GM18867 (cell line): ENCODE data around the gene CYP27C1.

Experiments
- ATAC-seq: cut with Tn5 transposase; IDR thresholded peaks from one replicate; pipeline ENCODE4 v1.9.1; 2021; ENCODE audit warnings: mild to moderate bottlenecking, moderate library complexity; ENCODE audit not compliant: unreplicated experiment

Gene CYP27C1

DNA sequence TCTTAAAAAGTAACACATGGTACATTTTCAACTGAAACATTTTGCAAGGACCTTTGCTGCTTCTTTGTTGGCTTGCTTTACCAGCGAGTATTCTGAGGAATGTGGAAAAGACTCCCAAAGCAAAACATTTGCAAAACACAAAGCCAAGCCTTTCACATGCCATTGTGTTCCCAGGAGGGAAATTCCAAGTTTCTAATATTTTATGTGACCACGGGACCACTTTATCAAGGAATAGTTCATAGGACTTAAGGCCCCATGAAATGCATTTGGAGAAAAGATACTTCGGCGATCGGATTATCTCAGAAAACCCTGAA, 26.2 kb downstream of the CYP27C1 start:
- no peak for ATAC-seq

DNA sequence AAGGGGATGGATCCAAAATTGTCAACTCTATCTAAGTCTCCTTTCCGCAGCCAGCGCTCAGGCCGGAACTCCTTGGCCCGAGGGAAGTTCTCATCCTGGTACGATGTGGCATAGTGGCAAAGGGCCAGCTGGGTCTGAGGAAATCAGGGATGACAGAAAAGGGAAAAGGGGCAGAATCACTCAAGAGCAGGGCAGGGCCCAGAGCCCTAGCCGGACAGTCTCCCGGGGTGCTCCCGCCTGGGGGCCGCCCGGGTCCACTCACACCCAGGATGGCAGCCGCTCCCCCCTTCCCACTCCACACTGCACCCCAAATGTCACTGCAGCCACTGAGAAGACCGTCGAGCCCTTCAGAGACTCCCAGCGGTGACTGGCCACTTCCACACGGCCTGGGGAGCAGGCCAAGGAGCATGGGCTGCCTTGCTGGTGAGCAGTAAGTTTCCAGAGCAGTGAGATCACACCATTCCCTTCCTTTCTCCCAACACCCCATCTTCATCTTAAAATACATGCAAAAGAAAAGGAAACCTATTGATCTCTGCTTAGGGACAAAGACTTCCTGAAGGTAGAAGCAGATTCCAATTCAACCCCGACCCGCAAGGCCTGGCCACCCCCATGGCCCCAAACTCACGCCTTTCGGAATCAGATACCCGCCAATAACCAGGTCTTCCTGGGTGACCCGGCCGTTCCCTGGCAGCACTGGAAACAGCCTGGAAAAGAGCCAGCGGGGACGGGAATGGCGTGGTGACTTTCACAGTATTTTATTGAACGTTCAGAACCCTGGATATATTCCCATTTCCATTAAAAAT, 26.7 kb downstream of the CYP27C1 start:
- ATAC-seq, result no peak

DNA sequence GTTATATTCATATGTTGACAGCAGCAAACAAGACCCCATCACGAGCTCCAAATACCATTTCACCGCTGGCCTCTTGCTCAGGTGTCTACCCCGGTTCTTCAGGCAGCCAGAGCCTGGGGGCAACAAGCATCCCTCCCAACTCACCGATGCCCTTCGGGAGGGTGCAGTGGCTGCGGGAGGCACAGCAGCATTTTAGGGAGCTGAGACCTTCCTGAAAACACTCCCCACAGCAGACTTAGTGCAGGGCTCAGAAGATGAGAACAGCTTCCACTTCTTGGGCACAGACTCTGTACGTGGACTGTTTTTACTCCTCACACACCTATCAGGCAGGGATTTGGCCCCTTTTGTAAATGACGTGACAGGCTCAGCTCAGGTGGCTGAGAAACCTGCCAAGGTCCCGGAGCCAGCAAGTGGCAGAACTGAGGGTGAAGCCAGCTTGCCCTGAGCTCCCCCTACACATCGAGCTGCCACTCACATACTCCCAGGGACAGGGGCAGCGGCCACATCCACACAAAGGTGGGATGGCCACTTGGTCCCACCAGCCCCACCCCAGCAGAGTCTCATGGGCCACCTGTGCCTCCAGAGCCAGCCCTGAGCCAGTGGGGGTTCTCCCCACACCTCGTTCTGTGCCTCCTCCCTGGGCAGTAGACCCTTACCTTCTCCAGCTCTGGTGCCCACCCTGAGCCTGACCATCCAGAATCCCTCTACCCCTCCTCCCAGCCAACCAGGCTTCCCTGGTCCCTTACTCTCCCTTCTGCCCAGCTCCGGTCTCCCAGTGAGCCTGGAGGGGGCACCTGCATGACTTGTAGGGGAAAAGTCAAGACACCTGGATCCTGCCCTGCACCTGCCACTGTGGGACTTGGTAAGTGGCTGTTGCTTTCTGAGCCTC, 28.5 kb downstream of the CYP27C1 start:
- ATAC-seq, result no peak

DNA sequence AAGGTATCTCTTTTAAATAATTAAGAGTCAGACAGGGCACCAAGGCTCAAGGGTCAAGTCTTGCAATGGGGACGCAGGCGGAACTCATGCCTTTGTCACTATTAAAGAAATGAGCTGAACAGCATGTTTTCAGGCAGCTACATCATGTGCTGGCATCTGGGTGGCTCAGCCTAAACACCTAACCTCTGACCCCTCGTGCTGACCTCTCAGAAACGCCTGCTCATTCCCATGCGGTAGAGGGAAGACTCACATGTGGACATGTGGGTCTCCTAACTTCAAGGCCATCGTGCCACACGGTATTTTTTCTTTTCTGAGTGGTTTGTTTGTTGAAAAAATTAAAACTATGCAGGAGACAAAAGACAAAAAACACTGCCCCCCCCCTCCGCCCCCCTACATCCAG, 31.3 kb downstream of the CYP27C1 start:
- ATAC-seq, result no peak

DNA sequence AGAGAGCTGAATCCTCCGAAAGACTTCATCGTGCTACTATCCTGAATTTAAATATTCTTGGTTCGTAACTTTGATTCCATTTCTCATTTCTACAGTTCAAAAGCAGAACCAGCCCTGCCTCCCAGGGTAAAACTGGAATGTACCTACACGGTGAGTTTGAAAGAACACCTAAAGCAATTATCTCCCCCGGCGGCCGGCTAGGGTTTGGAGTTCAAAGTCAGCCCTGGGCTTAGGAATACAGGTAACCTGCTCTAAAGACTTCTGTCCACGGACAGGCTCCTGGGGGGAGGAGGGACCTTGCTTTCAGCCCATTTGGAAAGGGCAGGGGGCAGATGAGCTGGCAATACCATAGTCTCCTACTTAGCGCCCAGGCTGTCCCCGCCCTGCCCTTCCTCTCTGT, 32.3 kb downstream of the CYP27C1 start:
- ATAC-seq, result no peak

DNA sequence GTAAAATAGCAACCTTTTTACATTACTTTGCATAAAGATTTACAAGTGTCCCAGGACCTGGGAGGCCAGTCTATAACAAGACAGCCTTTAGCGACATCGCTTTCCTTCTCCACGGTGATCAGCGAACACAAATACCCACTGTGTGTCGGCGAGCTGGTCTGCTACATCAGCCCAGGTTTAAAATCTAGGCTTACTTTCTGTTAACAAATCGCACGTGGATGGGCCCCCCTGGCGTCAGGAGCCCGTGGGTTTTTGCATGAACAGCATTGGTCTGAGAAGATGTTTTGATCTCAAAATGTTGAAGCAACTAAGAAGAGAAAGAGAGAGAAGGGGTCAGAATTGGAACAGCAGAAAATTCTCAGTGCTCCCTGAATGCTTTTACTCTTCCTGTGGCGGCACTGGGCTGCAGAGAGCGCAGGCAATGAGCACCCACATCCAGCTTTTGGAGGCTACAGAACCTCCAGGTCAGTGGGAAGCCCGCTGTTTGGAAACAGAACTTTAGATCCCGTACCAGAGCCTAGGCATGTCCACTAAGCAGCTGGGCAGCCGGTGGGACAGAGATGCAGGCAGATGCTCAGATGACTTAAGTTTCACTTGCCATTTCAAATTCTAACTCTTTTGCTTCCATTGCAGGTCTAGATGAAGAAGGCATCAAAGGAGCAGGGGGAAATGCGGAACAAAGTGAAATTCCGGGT, 32.9 kb downstream of the CYP27C1 start:
- ATAC-seq, result no peak

DNA sequence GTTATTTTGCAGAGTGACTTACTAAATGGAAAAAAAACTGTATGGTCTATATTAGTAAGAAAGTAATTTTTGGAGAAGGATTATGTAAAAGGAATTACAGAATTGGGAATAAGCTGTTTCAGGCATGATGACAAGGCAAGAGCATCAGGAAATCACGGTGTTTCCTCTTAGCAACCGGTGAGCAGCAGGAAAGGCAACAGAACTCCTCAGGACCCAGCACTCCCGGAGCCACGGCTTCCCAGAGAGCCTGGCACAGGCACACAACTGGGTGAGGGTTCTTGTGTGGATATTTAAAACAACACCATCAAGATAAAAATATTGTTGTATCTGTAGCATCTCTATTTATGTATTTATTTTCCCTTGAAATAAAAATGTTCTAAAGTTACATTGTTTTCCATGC, 34.4 kb downstream of the CYP27C1 start:
- ATAC-seq, result no peak

DNA sequence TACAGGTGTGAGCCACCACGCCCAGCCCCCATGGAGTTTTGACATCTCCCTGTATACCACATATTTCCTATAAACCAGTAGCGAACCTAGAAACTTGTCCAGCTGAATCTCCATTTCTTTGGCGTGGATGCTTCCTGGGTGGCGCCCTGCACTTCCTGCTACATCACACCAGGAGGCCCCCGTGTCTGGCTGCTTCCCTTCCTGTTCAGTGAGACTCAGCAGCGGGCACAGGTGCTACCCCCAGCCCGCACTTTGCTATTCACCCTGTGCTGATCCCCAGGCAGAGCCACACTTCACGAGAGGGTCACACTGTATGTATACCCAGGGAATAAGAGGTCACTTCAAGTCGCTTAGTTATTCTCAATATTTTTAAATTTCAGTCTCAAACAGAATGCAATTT, 35.0 kb downstream of the CYP27C1 start:
- no peak for ATAC-seq

DNA sequence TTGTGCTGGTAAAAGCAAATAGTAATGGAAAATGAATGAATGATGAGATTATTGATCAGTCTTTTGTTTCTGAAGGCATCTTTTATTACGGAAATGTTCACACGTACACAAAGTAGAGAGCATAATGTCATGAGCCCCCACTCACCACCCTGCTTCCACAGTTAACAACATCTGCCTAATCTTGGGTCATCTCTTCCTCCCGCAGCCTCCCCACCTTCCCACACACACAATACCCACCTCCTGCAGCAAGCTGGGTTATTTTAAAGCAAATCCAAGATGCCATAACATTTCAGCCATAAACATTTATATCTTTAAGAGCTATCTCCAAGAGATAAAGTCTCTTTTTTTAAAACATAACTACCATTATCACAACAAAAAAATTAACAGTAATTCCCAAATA, 36.3 kb downstream of the CYP27C1 start:
- ATAC-seq, result no peak

DNA sequence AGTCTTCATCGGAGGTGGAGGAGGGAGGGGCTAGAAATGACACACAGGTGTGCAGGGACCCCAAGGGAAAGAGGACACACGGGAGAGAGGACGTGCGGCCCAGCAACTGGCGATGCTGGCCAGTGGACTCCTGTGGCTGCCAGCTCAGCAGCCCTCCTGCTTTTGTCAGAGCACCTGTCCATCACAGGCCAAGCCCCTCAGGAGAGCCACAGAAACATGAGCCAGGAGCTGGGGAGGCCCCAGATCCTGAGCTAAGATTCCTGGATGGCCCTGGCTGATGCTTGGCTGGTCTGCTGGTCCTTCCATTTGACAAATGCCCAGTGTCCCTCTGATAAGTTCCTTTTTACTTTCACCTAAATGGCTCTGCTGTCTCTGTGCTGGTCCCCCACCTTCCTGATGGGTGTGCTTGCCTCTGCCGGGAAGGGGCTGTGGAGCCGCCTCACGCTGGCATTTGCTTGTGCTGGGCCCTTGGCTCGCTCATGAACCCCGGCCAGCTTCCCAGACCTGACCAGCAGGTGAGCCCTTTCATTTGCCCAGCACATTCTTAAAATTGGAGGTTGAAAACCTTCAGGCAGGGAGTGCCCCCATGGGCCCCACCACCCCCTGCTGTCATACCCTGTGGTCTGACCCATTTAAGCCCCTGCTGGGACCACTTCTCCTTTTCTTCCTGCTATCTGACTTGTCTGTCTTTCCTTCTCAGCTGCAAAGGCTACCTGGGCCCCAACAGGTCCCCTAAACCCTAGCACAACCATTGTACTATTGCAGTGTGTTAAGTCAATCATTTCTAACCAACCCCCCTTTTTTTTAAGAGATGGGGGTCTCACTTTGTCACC, 37.3 kb downstream of the CYP27C1 start:
- ATAC-seq, result no peak

DNA sequence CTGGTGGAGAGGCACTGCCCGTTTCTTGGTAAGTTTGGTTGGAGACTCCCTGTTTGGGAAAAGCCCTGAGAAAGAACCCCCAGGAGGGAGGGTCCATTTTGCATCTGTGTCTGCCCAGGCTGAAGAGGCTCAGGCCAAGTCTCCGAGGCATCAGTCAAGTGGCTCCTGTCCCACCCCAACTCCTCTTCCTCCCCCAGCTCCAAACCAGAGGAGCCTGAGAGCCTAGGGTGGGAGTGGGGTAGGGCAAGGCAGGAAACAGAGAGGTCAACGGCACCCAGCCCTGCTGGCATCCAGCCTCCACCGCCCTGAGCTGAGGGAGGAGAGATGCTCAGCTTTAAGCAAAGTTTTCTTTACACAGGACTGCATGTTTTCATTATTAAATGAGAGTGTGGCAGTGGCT, 38.2 kb downstream of the CYP27C1 start:
- no peak for ATAC-seq

DNA sequence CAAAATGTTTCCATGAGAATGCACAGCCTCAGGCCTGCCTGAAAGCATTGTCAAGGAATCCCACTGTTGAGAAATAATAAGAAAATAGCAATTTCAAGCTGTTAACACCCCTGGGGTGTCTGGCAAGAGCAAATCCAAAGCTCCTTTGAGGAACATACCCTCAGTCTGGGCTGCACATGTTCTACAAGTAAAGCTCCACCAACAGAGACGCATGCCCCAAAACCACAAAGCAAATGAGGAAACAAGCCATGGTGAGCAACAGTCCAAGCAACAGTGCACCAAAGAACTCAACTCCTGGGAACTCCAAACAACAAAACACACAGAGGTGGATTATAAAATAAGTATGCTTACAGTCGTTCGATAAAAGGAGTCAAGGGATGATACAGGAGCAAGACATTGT, 40.3 kb downstream of the CYP27C1 start:
- no peak for ATAC-seq

DNA sequence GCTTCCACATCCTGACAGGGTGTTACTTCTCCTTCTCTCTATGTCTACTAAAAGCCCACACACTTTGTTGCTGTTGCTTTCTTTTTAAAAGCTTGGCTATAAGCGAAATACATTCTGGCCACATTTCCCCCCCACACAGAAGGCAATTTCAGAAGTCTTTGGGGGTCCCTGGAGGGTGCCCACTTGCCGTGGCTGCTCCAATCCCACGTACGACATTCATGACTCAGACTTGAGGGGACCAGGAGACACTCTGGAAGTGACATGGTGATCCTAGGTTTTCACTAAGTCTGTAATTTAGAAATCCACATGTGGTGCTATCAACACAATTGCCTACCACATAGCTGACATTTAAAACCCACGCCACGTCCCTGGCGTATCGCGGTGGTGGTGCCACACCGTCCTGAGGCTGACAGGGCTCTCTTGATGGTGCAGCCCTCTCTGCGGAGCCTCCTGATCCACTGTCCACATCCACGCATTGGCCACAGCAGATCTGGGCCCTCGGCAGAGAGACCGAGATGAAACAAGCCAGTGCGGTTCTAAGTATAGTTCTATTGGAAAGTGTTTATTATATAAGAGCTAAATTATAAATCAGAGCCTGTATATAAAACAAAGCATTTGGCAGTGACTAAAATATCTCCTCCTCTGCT, 42.4 kb downstream of the CYP27C1 start:
- ATAC-seq, result no peak

DNA sequence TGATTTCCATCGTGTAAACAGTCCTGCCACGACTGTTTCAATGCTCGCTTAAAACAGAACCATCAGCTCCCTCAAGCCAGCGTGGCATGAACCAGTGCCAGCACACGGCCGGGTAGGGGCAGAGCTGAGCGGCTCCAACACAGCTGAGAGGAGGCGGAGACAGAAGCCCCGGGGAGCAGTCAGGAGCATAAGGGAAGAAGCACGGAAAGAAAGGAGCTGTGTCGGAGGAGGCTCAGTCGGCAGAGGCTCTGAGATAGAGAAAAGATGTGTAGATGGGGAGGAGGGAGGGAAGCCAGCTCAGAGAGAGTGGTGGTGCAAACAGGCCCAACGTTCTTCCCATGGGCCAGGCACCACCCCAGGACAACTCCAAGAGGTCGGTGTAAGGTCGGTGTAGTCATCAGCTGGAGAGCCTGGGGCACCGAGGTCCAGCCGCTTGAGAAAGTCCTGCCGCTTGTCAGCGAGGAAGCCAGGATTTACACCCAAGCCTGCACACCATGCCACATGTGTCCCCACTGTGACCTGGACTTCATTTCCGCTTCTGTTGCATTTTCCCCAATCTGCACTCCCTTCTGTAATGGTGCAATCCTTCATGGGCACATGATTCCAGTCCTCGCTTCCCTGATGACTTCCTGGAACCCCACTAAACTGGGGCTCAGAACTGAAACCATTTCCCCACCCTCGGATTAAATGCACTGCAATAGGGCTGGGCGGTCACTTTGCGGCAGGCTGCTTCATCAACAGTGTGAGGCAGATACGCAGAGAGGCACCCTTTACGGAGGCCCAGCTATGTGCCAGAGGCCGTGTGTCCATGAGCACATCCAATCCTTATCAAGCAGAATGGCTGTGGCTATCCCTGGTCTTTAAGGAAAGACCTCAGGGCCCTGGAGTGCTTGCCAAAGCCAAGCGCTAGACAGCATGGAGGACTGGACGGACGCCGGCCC, 43.5 kb downstream of the CYP27C1 start:
- no peak for ATAC-seq

DNA sequence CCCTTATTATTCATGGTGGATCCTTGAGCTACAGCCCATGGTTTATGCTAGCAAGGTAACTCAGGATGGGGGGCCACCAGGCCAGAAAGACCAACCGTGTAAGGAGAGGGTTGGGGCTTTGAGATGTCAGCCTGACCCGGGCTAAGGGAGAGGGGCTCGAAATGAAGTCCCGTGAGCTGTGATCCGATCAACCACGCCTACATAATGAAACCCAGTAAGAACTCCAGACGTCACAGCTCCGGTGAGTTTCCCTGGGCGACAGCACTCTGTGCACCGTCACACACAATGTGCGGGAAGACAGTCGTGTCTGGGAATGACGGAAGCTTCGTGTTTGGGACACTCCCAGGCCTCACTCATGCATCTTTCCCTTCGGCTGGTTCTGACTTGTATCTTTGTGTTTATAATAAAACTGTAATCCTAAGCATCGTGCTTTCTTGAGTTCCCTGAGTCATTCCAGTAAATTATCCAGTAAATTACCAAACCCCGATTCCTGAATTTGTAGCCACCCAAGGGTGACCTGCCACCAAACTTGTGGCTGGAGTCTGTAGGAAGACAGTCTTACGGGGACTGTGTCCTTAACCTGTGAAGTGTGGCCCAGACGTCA, 44.2 kb downstream of the CYP27C1 start:
- no peak for ATAC-seq

DNA sequence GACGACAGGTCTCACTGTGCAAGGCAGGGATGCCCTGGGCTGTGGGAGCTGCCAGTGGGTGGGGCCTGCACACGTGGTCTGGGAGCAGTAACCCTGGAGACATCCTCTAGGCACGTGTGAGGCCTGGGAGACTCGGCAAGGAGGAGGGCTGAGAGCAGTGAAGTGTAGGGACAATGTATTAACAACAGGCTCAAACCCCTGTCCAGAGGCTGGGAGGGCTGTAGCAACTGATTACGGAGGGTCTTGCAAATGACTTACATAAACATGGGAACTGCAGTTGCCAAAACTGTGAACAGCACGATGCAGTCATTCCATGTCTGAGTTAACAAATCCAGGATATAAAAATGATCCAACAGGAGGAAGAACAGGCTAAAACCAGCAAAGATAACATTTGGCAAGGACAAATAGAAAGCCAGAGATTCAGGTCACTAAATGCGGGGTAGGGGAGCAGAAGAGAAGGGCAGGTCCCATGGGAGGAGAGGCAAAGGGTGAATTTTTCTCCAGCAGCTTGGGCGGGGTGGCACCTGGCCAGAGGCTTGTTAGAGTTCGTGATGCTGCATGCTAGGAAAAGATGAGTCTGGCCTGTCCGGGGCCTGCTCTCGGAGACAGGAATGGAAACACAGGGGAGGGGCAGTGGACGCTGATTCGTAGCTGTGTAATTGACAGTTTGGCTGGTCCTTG, 44.9 kb downstream of the CYP27C1 start:
- no peak for ATAC-seq

DNA sequence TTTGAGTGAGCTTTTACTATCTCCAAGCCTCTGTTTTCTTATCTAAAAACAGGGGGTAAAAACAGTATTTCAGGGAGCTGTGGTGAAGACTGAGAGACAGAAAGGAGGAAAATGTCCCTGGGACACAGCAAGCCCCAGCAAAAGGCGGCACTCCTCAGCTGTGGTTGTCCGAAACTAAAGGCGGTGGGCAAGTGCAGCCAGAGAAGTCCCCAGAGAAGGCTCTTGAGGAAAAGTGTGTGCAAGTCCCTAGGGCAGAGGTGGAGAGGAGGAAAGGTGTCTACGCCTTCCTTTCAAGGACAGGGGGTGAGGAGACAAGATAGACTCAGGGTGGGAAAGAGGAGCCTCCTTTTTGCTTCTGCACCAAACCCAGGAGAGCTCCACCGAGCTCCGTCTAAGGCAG, 45.5 kb downstream of the CYP27C1 start:
- no peak for ATAC-seq

DNA sequence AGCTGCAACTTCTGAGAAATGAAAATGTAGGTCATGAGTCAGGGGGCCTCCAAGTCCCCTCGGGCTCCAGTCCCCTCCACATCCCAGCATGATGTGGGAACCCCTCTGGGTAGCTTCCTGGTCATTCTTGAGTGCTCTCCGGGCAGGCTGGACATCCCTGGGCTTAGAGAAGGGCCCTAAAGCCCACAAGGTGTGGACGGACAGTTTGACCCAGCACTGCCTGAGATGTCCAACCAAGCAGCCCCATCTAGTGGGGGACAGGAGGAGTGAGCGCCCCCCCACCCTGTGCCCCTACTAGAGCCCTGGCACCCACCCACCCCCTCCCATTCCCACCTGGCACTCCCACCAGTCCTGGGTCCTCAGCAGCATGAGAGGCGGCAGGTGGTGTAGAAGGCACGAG, 46.0 kb downstream of the CYP27C1 start:
- no peak for ATAC-seq
